ENCODE measurements around the gene C9orf50.

DNA sequence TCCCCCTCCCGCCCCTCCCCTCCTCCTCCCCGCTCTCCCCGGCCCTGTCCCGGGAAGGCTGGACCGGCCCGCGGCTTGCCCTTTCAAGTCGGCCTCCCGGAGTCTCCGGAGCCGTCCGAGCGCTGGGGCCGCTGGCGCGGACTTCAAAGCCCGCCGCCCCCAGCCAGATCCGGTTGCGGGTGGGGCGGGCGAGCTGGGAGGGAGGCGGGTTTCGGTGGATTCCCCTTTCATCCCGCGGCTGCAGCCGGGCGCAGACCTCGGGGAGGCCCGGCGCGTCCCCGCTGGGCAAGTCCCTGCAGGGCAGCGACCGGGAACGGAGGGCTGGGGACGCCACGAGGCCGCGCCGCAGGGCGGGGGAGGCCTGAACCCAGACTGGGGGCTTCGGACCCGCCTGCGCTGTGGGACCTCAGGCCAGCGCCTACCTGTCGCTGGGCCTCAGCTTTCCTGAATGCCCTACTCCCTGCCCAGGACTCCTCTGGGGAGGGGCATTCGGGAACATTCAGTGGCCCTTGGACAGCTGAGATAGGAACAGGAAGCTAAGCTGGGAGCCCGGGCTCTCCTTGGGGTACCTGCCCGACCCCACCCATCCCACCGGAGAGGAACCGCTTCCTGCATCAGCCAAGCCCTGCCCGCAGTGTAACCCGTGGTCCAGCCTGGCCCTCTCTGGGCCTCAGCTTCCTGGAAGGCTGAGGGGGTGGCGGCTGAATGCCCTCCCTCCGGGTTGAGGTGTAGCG lies 23.4 kb downstream of the C9orf50 start:
- TF ChIP-seq GATA2 (IDR thresholded peaks at IDR 0.05; ENCODE audit: low read depth, low read length) (no peak), GATA3 (IDR thresholded peaks at IDR 0.05; ENCODE audit: low read depth, low read length) (no peak)
